HepG2 (cell line): Measurements from ENCODE around the gene VEZT. TPM values are rescaled to one million over a fixed set of nuclear protein-coding genes. Genes with fewer than 3 reads are reported as not detected.

ENCODE experiments used
- AKAP8 ChIP-seq: sonication (generic); formaldehyde crosslinking; IDR thresholded peaks from 2 replicates; pipeline ENCODE4 v1.5.1; 2020; ENCODE audit warnings: mild to moderate bottlenecking, missing genetic modification reagents
- CHCHD3 ChIP-seq: sonication (generic); formaldehyde crosslinking; IDR thresholded peaks from 2 replicates; pipeline ENCODE4 v1.8.0; 2022; ENCODE audit warnings: mild to moderate bottlenecking, missing genetic modification reagents, moderate library complexity
- GLI4 ChIP-seq: sonication (generic); formaldehyde crosslinking; IDR thresholded peaks from 2 replicates; pipeline ENCODE4 v1.5.1; 2020; ENCODE audit warnings: missing genetic modification reagents, mild to moderate bottlenecking, moderate library complexity, borderline replicate concordance
- HOXA7 ChIP-seq: sonication (generic); formaldehyde crosslinking; IDR thresholded peaks from 2 replicates; pipeline ENCODE4 v1.8.1; 2022; ENCODE audit warnings: mild to moderate bottlenecking, missing genetic modification reagents, moderate library complexity
- IKZF1 ChIP-seq: fragments of 450-650 bp; IDR thresholded peaks from 2 replicates; pipeline ENCODE4 v1.7.1; 2016
- NCOA1 ChIP-seq: sonication (generic); formaldehyde crosslinking; IDR thresholded peaks from 2 replicates; pipeline ENCODE4 v1.9.0; 2021; ENCODE audit warnings: missing genetic modification reagents
- PBX3 ChIP-seq: sonication (generic); formaldehyde crosslinking; IDR thresholded peaks from 2 replicates; pipeline ENCODE4 v1.8.1; 2023; ENCODE audit warnings: missing genetic modification reagents, inconsistent platforms, borderline replicate concordance
- PHF20 ChIP-seq: sonication (generic); formaldehyde crosslinking; IDR thresholded peaks from 2 replicates; pipeline ENCODE4 v1.5.0; 2020; ENCODE audit warnings: mild to moderate bottlenecking, missing genetic modification reagents
- POLR2G ChIP-seq: fragments of 200-400 bp; formaldehyde crosslinking; IDR thresholded peaks from 2 replicates; pipeline ENCODE4 v1.6.1; 2018; ENCODE audit warnings: mild to moderate bottlenecking, low read depth, low read length, moderate library complexity
- SPEN ChIP-seq: sonication (generic); formaldehyde crosslinking; IDR thresholded peaks from 2 replicates; pipeline ENCODE4 v1.5.1; 2020; ENCODE audit warnings: low read depth, mild to moderate bottlenecking, missing genetic modification reagents
- ZBTB20 ChIP-seq: sonication (generic); formaldehyde crosslinking; IDR thresholded peaks from 2 replicates; pipeline ENCODE4 v1.8.1; 2023; ENCODE audit warnings: missing genetic modification reagents, low read depth, mild to moderate bottlenecking, borderline replicate concordance
- ZBTB44 ChIP-seq: sonication (generic); formaldehyde crosslinking; IDR thresholded peaks from 2 replicates; pipeline ENCODE4 v1.4.0; 2020; ENCODE audit warnings: missing genetic modification reagents
- ZHX1 ChIP-seq: sonication (generic); formaldehyde crosslinking; IDR thresholded peaks from 2 replicates; pipeline ENCODE4 v1.8.1; 2022; ENCODE audit warnings: low read depth, mild to moderate bottlenecking, missing genetic modification reagents
- ZNF235 ChIP-seq: sonication (generic); formaldehyde crosslinking; IDR thresholded peaks from 2 replicates; pipeline ENCODE4 v1.8.1; 2023; ENCODE audit warnings: mild to moderate bottlenecking, missing genetic modification reagents, borderline replicate concordance
- ZNF619 ChIP-seq: sonication (generic); formaldehyde crosslinking; IDR thresholded peaks from 2 replicates; pipeline ENCODE4 v1.4.0; 2020; ENCODE audit warnings: mild to moderate bottlenecking, missing genetic modification reagents
- ZNF770 ChIP-seq: sonication (generic); formaldehyde crosslinking; IDR thresholded peaks from 2 replicates; pipeline ENCODE4 v1.5.0; 2020; ENCODE audit warnings: mild to moderate bottlenecking, missing genetic modification reagents
- ZNF879 ChIP-seq: sonication (generic); formaldehyde crosslinking; IDR thresholded peaks from 2 replicates; pipeline ENCODE4 v1.8.1; 2023; ENCODE audit warnings: missing genetic modification reagents
- ZXDC ChIP-seq: sonication (generic); formaldehyde crosslinking; IDR thresholded peaks from 2 replicates; pipeline ENCODE4 v1.5.0; 2020; ENCODE audit warnings: mild to moderate bottlenecking, missing genetic modification reagents
- polyA plus RNA-seq, 8 experiments: library from polyadenylated mRNA; depleted of rRNA in 3 of 8; stranded (reverse) in 7 of 8; unstranded in 1 of 8; fragments of >200 nt; fragmentation: Illumina TruSeq in 4 of 8; extraction: Trizol in 4 of 8; gene quantifications; 2 replicates each; pipeline versions ENCODE4 v1.2.1 to v1.2.3, GENCODE V29; 2011 to 2016; ENCODE audit warnings: low read depth in 4 of 8, missing spikeins in 1 of 8, mixed read lengths in 1 of 8; ENCODE audit not compliant: insufficient read depth in 1 of 8
- total RNA-seq, 5 experiments: library from RNA; depleted of rRNA; stranded (reverse); fragments of >200 nt; fragmentation: Illumina TruSeq; extraction: Trizol; gene quantifications; 2 replicates each; pipeline ENCODE4 v1.2.3, GENCODE V29; 2016; ENCODE audit warnings: low read depth in 1 of 5

The VEZT gene
- total and polyA plus RNA-seq, 2 of the 13 experiments (the other 11 are each of a cell fraction or from before 2014, with no cell fraction given), result 35.5 to 51.6 TPM

GRCh38 chr12:95217377-95218149, at the start of gene VEZT, which contains the start of gene FGD6 (continued):
- TF ChIP-seq ZBTB20 (CRISPR knock-in tag), result no peak
- no peak for TF ChIP-seq IKZF1
- no peak for TF ChIP-seq ZNF619
- no peak for TF ChIP-seq ZXDC (CRISPR knock-in tag)
- TF ChIP-seq AKAP8, result 0 out of 2 replicates have a peak, but pooled peaks have one; percentile 11
- peak; percentile 75; the same call in 1 of the 2 replicates for TF ChIP-seq ZNF879 (CRISPR knock-in tag)
- TF ChIP-seq ZHX1 (CRISPR knock-in tag), result no peak; the same call in 1 of the 2 replicates
- no peak for TF ChIP-seq HOXA7
- TF ChIP-seq NCOA1 (CRISPR knock-in tag), result no peak; the same call in 1 of the 2 replicates
- TF ChIP-seq SPEN, result peak; percentile 35; the same call in 1 of the 2 replicates
- peak; percentile 75 for TF ChIP-seq ZNF770 (CRISPR knock-in tag)
- peak; percentile 94; the same call in 1 of the 2 replicates for TF ChIP-seq GLI4 (CRISPR knock-in tag)
- no peak for TF ChIP-seq PBX3 (CRISPR knock-in tag)
- peak; percentile 78; the same call in 1 of the 2 replicates for TF ChIP-seq CHCHD3
- no peak for TF ChIP-seq ZBTB44 (CRISPR knock-in tag)
- no peak for TF ChIP-seq ZNF235
- 0 out of 2 replicates have a peak, but pooled peaks have one; percentile 10 for TF ChIP-seq PHF20 (CRISPR knock-in tag)
- peak; percentile 84 for TF ChIP-seq POLR2G
